Breast epithelium (tissue), 3 donors: ENCODE data around the gene UNC13C.

Experiments used
- POLR2A ChIP-seq: fragments of 450-650 bp; IDR thresholded peaks from one replicate; pipeline ENCODE4 v1.6.1; 2016; ENCODE audit warnings: antibody characterized with exemption, mild to moderate bottlenecking, moderate library complexity
- POLR2AphosphoS5 ChIP-seq, 3 donors: sonication (generic); formaldehyde crosslinking; IDR thresholded peaks; one replicate each; pipeline ENCODE4 v1.6.1; 2017; ENCODE audit warnings: antibody characterized with exemption in 3 of 3
- TF ChIP-seq, protein P1 (sequence below), 3 donors: fragments of 450-650 bp; IDR thresholded peaks; one replicate each; pipeline ENCODE4 v1.5.1; 2016 to 2017; ENCODE audit warnings: antibody characterized with exemption in 3 of 3, mild to moderate bottlenecking in 3 of 3, moderate library complexity in 3 of 3

DNA sequence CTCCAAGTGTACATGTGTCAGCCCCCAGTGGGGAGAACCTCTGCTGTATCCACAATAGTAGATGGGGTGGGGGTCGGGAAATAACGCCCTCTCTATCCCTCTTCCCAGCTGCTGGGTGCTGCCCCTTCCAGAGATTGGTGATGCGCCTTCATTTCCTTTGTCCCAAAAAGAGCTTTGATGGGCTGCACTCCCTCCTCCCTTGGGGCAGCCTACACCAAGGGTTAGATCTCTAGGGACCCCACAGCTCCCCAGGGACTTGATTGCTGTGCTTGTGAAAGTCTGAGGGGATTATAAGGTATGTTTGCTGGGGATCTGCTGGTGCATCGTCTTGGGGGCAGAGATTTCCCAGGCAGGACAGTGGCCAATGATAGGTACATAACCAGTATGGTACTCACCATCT is 105.3 kb downstream of the UNC13C start:
- TF ChIP-seq, protein P1, sequence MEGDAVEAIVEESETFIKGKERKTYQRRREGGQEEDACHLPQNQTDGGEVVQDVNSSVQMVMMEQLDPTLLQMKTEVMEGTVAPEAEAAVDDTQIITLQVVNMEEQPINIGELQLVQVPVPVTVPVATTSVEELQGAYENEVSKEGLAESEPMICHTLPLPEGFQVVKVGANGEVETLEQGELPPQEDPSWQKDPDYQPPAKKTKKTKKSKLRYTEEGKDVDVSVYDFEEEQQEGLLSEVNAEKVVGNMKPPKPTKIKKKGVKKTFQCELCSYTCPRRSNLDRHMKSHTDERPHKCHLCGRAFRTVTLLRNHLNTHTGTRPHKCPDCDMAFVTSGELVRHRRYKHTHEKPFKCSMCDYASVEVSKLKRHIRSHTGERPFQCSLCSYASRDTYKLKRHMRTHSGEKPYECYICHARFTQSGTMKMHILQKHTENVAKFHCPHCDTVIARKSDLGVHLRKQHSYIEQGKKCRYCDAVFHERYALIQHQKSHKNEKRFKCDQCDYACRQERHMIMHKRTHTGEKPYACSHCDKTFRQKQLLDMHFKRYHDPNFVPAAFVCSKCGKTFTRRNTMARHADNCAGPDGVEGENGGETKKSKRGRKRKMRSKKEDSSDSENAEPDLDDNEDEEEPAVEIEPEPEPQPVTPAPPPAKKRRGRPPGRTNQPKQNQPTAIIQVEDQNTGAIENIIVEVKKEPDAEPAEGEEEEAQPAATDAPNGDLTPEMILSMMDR (IDR thresholded peaks at IDR 0.05), result no peak
- TF ChIP-seq POLR2AphosphoS5 (IDR thresholded peaks at IDR 0.05) (no peak), POLR2A (no peak)
